GM12891 (cell line): ENCODE results near the gene PORCN.

Experiments
- POLR2A ChIP-seq: IDR thresholded peaks from 2 replicates; pipeline ENCODE4 v1.6.1; 2011; ENCODE audit warnings: low read depth, low read length, control low read depth
- POLR2AphosphoS5 ChIP-seq: IDR thresholded peaks from 2 replicates; pipeline ENCODE4 v1.6.1; 2011; ENCODE audit warnings: low read depth, low read length, control low read depth
- SPI1 ChIP-seq: IDR thresholded peaks from 2 replicates; pipeline ENCODE4 v1.6.1; 2011; ENCODE audit warnings: low read depth, low read length, control low read depth
- TAF1 ChIP-seq: IDR thresholded peaks from 2 replicates; pipeline ENCODE4 v1.6.1; 2011; ENCODE audit warnings: low read depth, low read length, control low read depth

DNA sequence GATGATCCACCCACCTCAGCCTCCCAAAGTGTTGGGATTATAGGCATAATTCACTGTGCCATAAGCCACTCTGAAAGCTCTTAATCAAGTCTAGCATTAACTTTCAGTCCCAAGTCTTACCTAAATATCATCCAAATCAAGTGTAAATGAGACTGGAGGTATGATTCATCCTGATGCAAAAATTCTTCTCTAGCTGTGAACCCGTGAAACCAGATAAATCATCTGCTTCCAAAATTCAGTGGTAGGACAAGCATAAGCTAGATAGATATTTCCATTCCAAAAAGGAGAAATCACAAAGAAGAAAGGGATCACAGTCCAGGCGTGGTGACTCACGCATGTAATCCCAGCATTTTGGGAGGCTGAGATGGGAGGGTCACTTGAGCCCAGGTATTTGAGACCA is 21.9 kb downstream of the PORCN start:
- TF ChIP-seq POLR2A (no peak), TAF1 (no peak), POLR2AphosphoS5 (no peak), SPI1 (no peak)
